H1 (cell line): Measurements from ENCODE around the gene P3R3URF. TPM values are rescaled to one million over a fixed set of nuclear protein-coding genes. Genes with fewer than 3 reads are reported as not detected.

Experiments used
- CTCF ChIA-PET: fragments of 300-600 bp; sonication (Branson Sonifier 250); formaldehyde crosslinking; loops from one replicate; lab custom pipeline; 2021; ENCODE audit not compliant: partially characterized antibody; lab: Charles Lee
- POLR2A ChIA-PET: fragments of 300-600 bp; sonication (Branson Sonifier 250); formaldehyde crosslinking; loops from one replicate; lab custom pipeline; 2021; ENCODE audit warnings: inconsistent platforms; ENCODE audit not compliant: partially characterized antibody; lab: Charles Lee
- DNase-seq, 2 experiments: peaks; one replicate each; pipeline versions ENCODE4 v3.0.0 to v3.0.0-alpha.2; 2010 to 2022; ENCODE audit warnings: low spot score in 2 of 2, low read depth in 1 of 2, mixed read lengths in 1 of 2
- FAIRE-seq: peaks from 2 replicates; lab custom pipeline; 2011; peaks lifted over from hg19 to GRCh38; lab: Jason Lieb, UNC
- H2AFZ ChIP-seq: 2 replicates; pipeline ENCODE4 v1.8.1; 2012; ENCODE audit warnings: low read length, inconsistent platforms
- H2AK5ac ChIP-seq: 2 replicates; pipeline ENCODE4 v1.6.1; 2013; ENCODE audit warnings: low read depth, low read length
- H2BK120ac ChIP-seq: replicated peaks from 2 replicates; pipeline ENCODE3; 2013; ENCODE audit warnings: low read depth, low read length, inconsistent platforms
- H2BK12ac ChIP-seq: 2 replicates; pipeline ENCODE4 v1.6.1; 2013; ENCODE audit warnings: low read depth, low read length
- H2BK15ac ChIP-seq: 2 replicates; pipeline ENCODE4 v1.6.1; 2013; ENCODE audit warnings: low read length
- H2BK20ac ChIP-seq: 2 replicates; pipeline ENCODE4 v1.6.1; 2013; ENCODE audit warnings: low read length
- H2BK5ac ChIP-seq: 2 replicates; pipeline ENCODE4 v1.6.1; 2013; ENCODE audit warnings: low read depth, low read length
- H3K14ac ChIP-seq: 2 replicates; pipeline ENCODE4 v1.6.1; 2013; ENCODE audit warnings: inconsistent platforms; ENCODE audit not compliant: insufficient read length
- H3K18ac ChIP-seq: 2 replicates; pipeline ENCODE4 v1.6.1; 2013; ENCODE audit warnings: low read length; ENCODE audit errors: extremely low read depth
- H3K23ac ChIP-seq: 2 replicates; pipeline ENCODE4 v1.6.1; 2013; ENCODE audit warnings: inconsistent platforms; ENCODE audit not compliant: insufficient read length
- H3K23me2 ChIP-seq: 2 replicates; pipeline ENCODE4 v1.6.1; 2013; ENCODE audit warnings: low read depth, low read length
- H3K27ac ChIP-seq: 2 replicates; pipeline ENCODE4 v1.6.1; 2011; ENCODE audit warnings: low read depth, low read length, inconsistent platforms
- H3K27me3 ChIP-seq, 4 experiments: replicated peaks in 1 of 4; 1 replicate in 1 of 4; 2 replicates in 3 of 4; pipeline versions ENCODE4 v1.6.1 to v1.8.1; 2011 to 2013; ENCODE audit warnings: low read length in 3 of 4, mild to moderate bottlenecking in 3 of 4, inconsistent platforms in 2 of 4, mixed read lengths in 2 of 4, moderate library complexity in 1 of 4; ENCODE audit not compliant: control insufficient read depth in 3 of 4, insufficient read depth in 3 of 4; ENCODE audit errors: extremely low read depth in 1 of 4
- H3K36me3 ChIP-seq, 4 experiments: 2 replicates each; pipeline versions ENCODE4 v1.6.1 to v1.8.1; 2011 to 2013; ENCODE audit warnings: mild to moderate bottlenecking in 4 of 4, low read length in 3 of 4, moderate library complexity in 2 of 4, control low read depth in 1 of 4, inconsistent platforms in 1 of 4; ENCODE audit not compliant: insufficient read depth in 4 of 4, control insufficient read depth in 2 of 4
- H3K4ac ChIP-seq: replicated peaks from 2 replicates; pipeline ENCODE3; 2013; ENCODE audit warnings: low read length, low read depth, mixed read lengths, inconsistent platforms; ENCODE audit not compliant: insufficient read length
- H3K4me1 ChIP-seq, 4 experiments: replicated peaks in 1 of 4; 1 replicate in 1 of 4; 2 replicates in 3 of 4; pipeline versions ENCODE4 v1.6.1 to v1.8.1; 2011 to 2013; ENCODE audit warnings: low read length in 3 of 4, inconsistent platforms in 2 of 4, mixed read lengths in 1 of 4; ENCODE audit not compliant: insufficient read depth in 4 of 4, control insufficient read depth in 3 of 4
- H3K4me2 ChIP-seq, 2 experiments: 2 replicates each; pipeline versions ENCODE4 v1.6.1 to v1.8.1; 2011 to 2013; ENCODE audit warnings: low read depth in 2 of 2, low read length in 2 of 2, control low read depth in 1 of 2, inconsistent platforms in 1 of 2, mild to moderate bottlenecking in 1 of 2; ENCODE audit not compliant: insufficient read depth in 1 of 2
- H3K4me3 ChIP-seq, 4 experiments: fragments of 200-600, 300-600 bp in 1 of 4; sonication (generic), shearing (Covaris generic), sonication (Bioruptor Twin) in 1 of 4; 2 replicates each; pipeline versions ENCODE4 v1.5.1 to v1.8.1; 2011 to 2016; ENCODE audit warnings: low read length in 4 of 4, low read depth in 3 of 4, control low read depth in 2 of 4, inconsistent platforms in 2 of 4, mild to moderate bottlenecking in 2 of 4, mixed read lengths in 1 of 4, moderate library complexity in 1 of 4; ENCODE audit not compliant: insufficient read depth in 2 of 4; ENCODE audit errors: extremely low read depth in 1 of 4
- H3K56ac ChIP-seq: replicated peaks from 2 replicates; pipeline ENCODE3; 2013; ENCODE audit warnings: low read depth, mild to moderate bottlenecking, mixed read lengths, low read length, inconsistent platforms; ENCODE audit not compliant: insufficient read length
- H3K79me1 ChIP-seq: 2 replicates; pipeline ENCODE4 v1.6.1; 2013; ENCODE audit warnings: low read depth, low read length, control low read depth
- H3K79me2 ChIP-seq, 2 experiments: 2 replicates each; pipeline versions ENCODE4 v1.6.1 to v1.8.1; 2012 to 2013; ENCODE audit warnings: low read length in 2 of 2, mild to moderate bottlenecking in 2 of 2, inconsistent platforms in 1 of 2; ENCODE audit not compliant: insufficient read depth in 2 of 2, control insufficient read depth in 1 of 2
- H3K9ac ChIP-seq, 4 experiments: replicated peaks in 1 of 4; 1 replicate in 1 of 4; 2 replicates in 3 of 4; pipeline versions ENCODE4 v1.6.1 to v1.8.1; 2011 to 2013; ENCODE audit warnings: low read depth in 3 of 4, low read length in 3 of 4, control low read depth in 2 of 4, mild to moderate bottlenecking in 2 of 4, moderate library complexity in 2 of 4, inconsistent platforms in 1 of 4; ENCODE audit errors: extremely low read depth in 1 of 4
- H3K9me3 ChIP-seq, 2 experiments: 2 replicates each; pipeline versions ENCODE4 v1.6.1 to v1.8.1; 2012 to 2013; ENCODE audit warnings: mild to moderate bottlenecking in 2 of 2, moderate library complexity in 2 of 2, control low read depth in 1 of 2, inconsistent platforms in 1 of 2, low read depth in 1 of 2, low read length in 1 of 2, mixed read lengths in 1 of 2; ENCODE audit not compliant: insufficient read depth in 2 of 2
- H4K20me1 ChIP-seq, 2 experiments: replicated peaks in 1 of 2; 2 replicates each; pipeline versions ENCODE3 to v1.8.1; 2011 to 2013; ENCODE audit warnings: inconsistent platforms in 2 of 2, low read length in 2 of 2, mild to moderate bottlenecking in 1 of 2; ENCODE audit not compliant: insufficient read depth in 2 of 2, control insufficient read depth in 1 of 2
- H4K5ac ChIP-seq: 2 replicates; pipeline ENCODE4 v1.6.1; 2013; ENCODE audit warnings: low read length, low read depth, mixed read lengths, inconsistent platforms; ENCODE audit not compliant: insufficient read length
- H4K8ac ChIP-seq: 2 replicates; pipeline ENCODE4 v1.8.0; 2013; ENCODE audit warnings: mild to moderate bottlenecking, moderate library complexity, low read length, inconsistent platforms; ENCODE audit not compliant: insufficient read depth; ENCODE audit errors: extremely low read depth
- H4K91ac ChIP-seq: replicated peaks from 2 replicates; pipeline ENCODE3; 2013; ENCODE audit warnings: low read length, mixed read lengths, inconsistent platforms; ENCODE audit not compliant: insufficient read length
- E2F6 ChIP-seq: IDR thresholded peaks from 2 replicates; pipeline ENCODE4 v1.6.1; 2012; ENCODE audit warnings: inconsistent platforms
- EP300 ChIP-seq, 2 experiments: IDR thresholded peaks; 1 replicate in 1 of 2; 2 replicates in 1 of 2; pipeline ENCODE4 v1.6.1; 2011 to 2012; ENCODE audit warnings: low read depth in 2 of 2, low read length in 2 of 2, mild to moderate bottlenecking in 2 of 2, borderline replicate concordance in 1 of 2, inconsistent platforms in 1 of 2, moderate library complexity in 1 of 2
- POLR2A ChIP-seq, 2 experiments: IDR thresholded peaks; 1 replicate in 1 of 2; 2 replicates in 1 of 2; pipeline ENCODE4 v1.6.1; 2011; ENCODE audit warnings: low read depth in 2 of 2, low read length in 2 of 2, mild to moderate bottlenecking in 2 of 2; ENCODE audit errors: control extremely low read depth in 1 of 2
- SP1 ChIP-seq: IDR thresholded peaks from 2 replicates; pipeline ENCODE4 v1.6.1; 2011; ENCODE audit warnings: low read depth, low read length
- WGBS, 2 experiments: shearing (Covaris generic) in 1 of 2; methylation state at CpG; one replicate each; pipeline versions ENCODE4 v1.1.6 to v1.1.7; 2013 to 2015; ENCODE audit warnings: low lambda C conversion rate in 2 of 2, mixed read lengths in 2 of 2, inconsistent platforms in 1 of 2, low coverage in 1 of 2, missing lambda C conversion rate in 1 of 2; ENCODE audit not compliant: insufficient replicate concordance in 2 of 2, insufficient coverage in 1 of 2, insufficient read length in 1 of 2; ENCODE audit errors: extremely low coverage in 1 of 2, missing lambda C conversion rate in 1 of 2; 5-methylcytosine and 5-hydroxymethylcytosine counted together
- polyA plus RNA-seq, 7 experiments: library from polyadenylated mRNA; depleted of rRNA in 3 of 7; stranded (reverse) in 5 of 7; unstranded in 2 of 7; fragments of >200 nt in 5 of 7; fragments of 200-250 nt in 2 of 7; gene quantifications; 1 replicate in 5 of 7; 2 replicates in 1 of 7; 4 replicates in 1 of 7; pipeline versions ENCODE4 v1.2.1 to v1.2.3, GENCODE V29; 2011 to 2013; ENCODE audit warnings: missing spikeins in 2 of 7, mixed read lengths in 2 of 7
- total RNA-seq: library from RNA; stranded (reverse); fragmentation: NEBNext Ultra II Directional; extraction: Animal tissue kit (Norgen Biotek cat#: 25700); gene quantifications from 2 replicates; pipeline ENCODE4 v1.2.1, GENCODE V29; 2021
- TF ChIP-seq, protein P1 (sequence below): IDR thresholded peaks from 2 replicates; pipeline ENCODE4 v1.6.1; 2012; ENCODE audit warnings: inconsistent platforms

The P3R3URF gene
- total and polyA plus RNA-seq, 2 of the 8 experiments (the other 6 are each of a cell fraction or from before 2014, with no cell fraction given) = not detected

DNA sequence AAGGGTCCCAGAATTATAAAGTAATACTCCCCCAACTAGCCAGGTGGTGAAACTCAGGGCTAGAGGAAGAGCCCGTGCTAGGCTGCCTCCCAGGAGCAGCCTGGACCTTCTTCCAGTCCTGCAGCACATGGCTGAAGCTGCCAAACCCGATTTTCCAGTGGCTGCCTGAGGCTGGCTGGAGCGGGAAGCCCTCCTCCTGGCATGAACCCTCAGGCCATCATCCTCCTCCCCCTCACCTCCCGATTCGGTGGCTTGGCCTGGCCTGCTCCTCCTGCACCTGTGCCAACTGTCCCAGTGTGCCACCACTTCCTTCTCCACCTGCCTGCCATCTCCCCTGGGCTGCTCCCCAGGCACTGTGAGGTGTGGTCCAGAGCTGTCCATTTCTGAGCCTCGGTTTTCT, 4.4 kb downstream of the P3R3URF start:
- H3K9ac ChIP-seq = no peak overlapping the region
- POLR2A ChIA-PET = interaction anchor here (0.9 to 1.7 kb wide), 4 partner anchors 10 to 138 kb away, joined by 3 to 7 read pairs (median 3); partner anchors contain the start of gene PIK3R3

More for the DNA sequence above, 4.4 kb downstream of the P3R3URF start:
- CTCF ChIA-PET = interaction anchor here (0.9 to 8.7 kb wide), 6 partner anchors 9 to 135 kb away, joined by 3 to 67 read pairs (median 8); no protein-coding TSS in a partner anchor
- Histone ChIP-seq H4K8ac (no peak overlapping the region), H4K5ac (no peak overlapping the region), H3K56ac (no peak overlapping the region), H2BK15ac (peak overlapping the region; percentile 84; the same call in 1 of the 2 replicates), H3K18ac (peak overlapping the region; percentile 21; the same call in 1 of the 2 replicates), H2AK5ac (no peak overlapping the region), H3K4ac (no peak overlapping the region), H2BK12ac (peak overlapping the region; percentile 75; the same call in 1 of the 2 replicates), H3K4me2 (no peak overlapping the region), H3K27me3 (peaks cover 0 to 10% (median 6%) of the 10 kb centered on the region in 4 experiments; a peak in 5 of 7 replicates), H3K9me3 (no peaks in the 10 kb centered on the region), H3K14ac (no peak overlapping the region), H3K36me3 (no peaks in the 10 kb centered on the region), H2AFZ (peak overlapping the region; percentile 46; the same call in 1 of the 2 replicates), H4K20me1 (peaks cover 0 to 1% of the 10 kb centered on the region in 2 experiments), H3K4me3 (no peak overlapping the region), H4K91ac (no peak overlapping the region), H2BK5ac (no peak overlapping the region; the same call in 1 of the 2 replicates), H3K79me2 (no peaks in the 10 kb centered on the region), H2BK20ac (no peak overlapping the region), H2BK120ac (no peak overlapping the region), H3K23ac (no peak overlapping the region), H3K4me1 (peaks cover 4 to 27% (median 17%) of the 10 kb centered on the region in 4 experiments), H3K23me2 (no peaks in the 10 kb centered on the region), H3K27ac (no peak overlapping the region), H3K79me1 (0 out of 2 replicates have a peak, but pooled peaks cover 3% of the 10 kb centered on the region)
- 75% methylated on average over 6 of the region's 6 CpGs; no CpG with 5 or more reads in 1 of the 2 experiments for WGBS, 2 experiments
- peak in 1 of 2 experiments; percentile 54 for DNase-seq
- TF ChIP-seq EP300 (IDR thresholded peaks at IDR 0.05; ENCODE audit: borderline replicate concordance in 1 of 2, low read depth in 2 of 2, low read length in 2 of 2) = no peak
- TF ChIP-seq, protein P1, sequence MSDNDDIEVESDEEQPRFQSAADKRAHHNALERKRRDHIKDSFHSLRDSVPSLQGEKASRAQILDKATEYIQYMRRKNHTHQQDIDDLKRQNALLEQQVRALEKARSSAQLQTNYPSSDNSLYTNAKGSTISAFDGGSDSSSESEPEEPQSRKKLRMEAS = peak; percentile 88
- peak; percentile 77 for TF ChIP-seq E2F6
- TF ChIP-seq SP1 = 0 out of 2 replicates have a peak, but pooled peaks have one; percentile 23
- TF ChIP-seq POLR2A (IDR thresholded peaks at IDR 0.05; ENCODE audit: control extremely low read depth in 1 of 2, low read depth in 2 of 2, low read length in 2 of 2) = no peak
- FAIRE-seq = no peak
